ENCODE measurements around the gene APOE. TPM values are rescaled to one million over a fixed set of nuclear protein-coding genes. Genes with fewer than 3 reads are reported as not detected.
"Not testable (repeated sequence)": the region's sequence is repeated elsewhere in the genome, so short reads cannot be mapped to it uniquely, and the experiment has no call there.

The APOE gene
- total RNA-seq, 1 donor from 2014 or later = 258 TPM

GRCh38 chr19:44924243-44924725 lies 18.7 kb downstream of the APOE start:
- no peaks in the 10 kb centered on the region for H3K36me3 Mint-ChIP-seq (ENCODE audit: low read depth, unreplicated experiment)
- H3K4me3 Mint-ChIP-seq (ENCODE audit: unreplicated experiment) = no peak overlapping the region
- TF ChIP-seq CTCF (IDR thresholded peaks at IDR 0.05; ENCODE audit: unreplicated experiment) = no peak
- peaks cover 10% of the 10 kb centered on the region for H3K4me1 Mint-ChIP-seq (ENCODE audit: unreplicated experiment)
- no peak overlapping the region for H3K27ac Mint-ChIP-seq (ENCODE audit: unreplicated experiment)
- no peak for DNase-seq (ENCODE audit: low spot score)
- peaks cover 5% of the 10 kb centered on the region for H3K27me3 Mint-ChIP-seq (ENCODE audit: unreplicated experiment)
- H3K9me3 Mint-ChIP-seq (ENCODE audit: unreplicated experiment) = no peaks in the 10 kb centered on the region

- no peaks in the 10 kb centered on the region for H3K36me3 Mint-ChIP-seq (ENCODE audit: low read depth, unreplicated experiment)
- peaks cover 7% of the 10 kb centered on the region for H3K27me3 Mint-ChIP-seq (ENCODE audit: unreplicated experiment)
- no peaks in the 10 kb centered on the region for H3K9me3 Mint-ChIP-seq (ENCODE audit: unreplicated experiment)
- H3K4me1 Mint-ChIP-seq (ENCODE audit: unreplicated experiment) = peaks cover 10% of the 10 kb centered on the region
- no peak for DNase-seq (ENCODE audit: low spot score)
- no peak overlapping the region for H3K27ac Mint-ChIP-seq (ENCODE audit: unreplicated experiment)
- no peak for TF ChIP-seq CTCF (IDR thresholded peaks at IDR 0.05; ENCODE audit: unreplicated experiment)
- H3K4me3 Mint-ChIP-seq (ENCODE audit: unreplicated experiment) = no peak overlapping the region
Measured at GRCh38 chr19:44925114-44925891, 19.7 kb downstream of the APOE start.

DNA sequence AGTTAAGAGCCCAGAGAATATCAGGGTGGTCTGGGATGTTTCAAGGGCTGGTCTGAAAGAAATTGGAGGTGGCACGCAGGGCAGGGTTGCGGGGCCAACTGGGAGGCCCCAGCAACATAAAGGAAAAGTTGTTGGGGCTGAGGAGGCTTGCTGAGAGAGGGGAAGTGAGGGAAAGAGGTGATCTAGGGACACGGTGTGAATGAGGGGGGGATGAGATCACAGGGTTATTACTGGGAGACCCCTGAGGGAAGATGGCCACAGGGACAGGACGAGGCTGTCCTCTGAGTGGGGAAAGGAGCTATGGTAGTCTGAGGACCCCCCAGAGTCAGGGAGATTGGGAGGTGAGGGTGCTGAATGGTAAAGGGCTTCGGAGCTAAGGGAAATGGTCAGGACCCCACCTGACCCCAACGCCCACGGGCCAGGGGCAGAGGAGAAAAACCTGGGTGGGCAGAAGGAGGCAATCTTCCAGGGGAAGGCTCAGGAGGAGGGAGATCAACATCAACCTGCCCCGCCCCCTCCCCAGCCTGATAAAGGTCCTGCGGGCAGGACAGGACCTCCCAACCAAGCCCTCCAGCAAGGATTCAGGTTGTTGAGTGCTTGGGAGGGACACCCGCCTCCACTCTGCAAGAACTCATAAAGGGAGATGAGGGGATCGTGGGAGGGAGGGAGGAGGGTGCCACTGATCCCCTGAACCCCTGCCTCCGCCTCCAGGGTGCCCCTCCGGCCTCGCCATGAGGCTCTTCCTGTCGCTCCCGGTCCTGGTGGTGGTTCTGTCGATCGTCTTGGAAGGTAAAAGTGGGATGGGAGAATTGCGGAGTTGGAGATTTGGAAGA lies 20.9 kb downstream of the APOE start:
- not testable (repeated sequence) for H3K36me3 Mint-ChIP-seq (ENCODE audit: low read depth, unreplicated experiment); H3K27me3 Mint-ChIP-seq (ENCODE audit: unreplicated experiment); H3K27ac Mint-ChIP-seq (ENCODE audit: unreplicated experiment); DNase-seq (ENCODE audit: low spot score); H3K4me3 Mint-ChIP-seq (ENCODE audit: unreplicated experiment); H3K9me3 Mint-ChIP-seq (ENCODE audit: unreplicated experiment)
- H3K4me1 Mint-ChIP-seq (ENCODE audit: unreplicated experiment) = peaks cover 10% of the 10 kb centered on the region

GRCh38 chr19:44927746-44928145 lies 22.1 kb downstream of the APOE start:
- Mint-ChIP-seq H3K9me3 (ENCODE audit: unreplicated experiment) (no peaks in the 10 kb centered on the region), H3K4me1 (ENCODE audit: unreplicated experiment) (peaks cover 10% of the 10 kb centered on the region), H3K4me3 (ENCODE audit: unreplicated experiment) (no peak overlapping the region), H3K27ac (ENCODE audit: unreplicated experiment) (no peak overlapping the region), H3K36me3 (ENCODE audit: low read depth, unreplicated experiment) (no peaks in the 10 kb centered on the region), H3K27me3 (ENCODE audit: unreplicated experiment) (peaks cover 7% of the 10 kb centered on the region)
- no peak for DNase-seq (ENCODE audit: low spot score)
- TF ChIP-seq CTCF (IDR thresholded peaks at IDR 0.05; ENCODE audit: unreplicated experiment) = no peak

DNA sequence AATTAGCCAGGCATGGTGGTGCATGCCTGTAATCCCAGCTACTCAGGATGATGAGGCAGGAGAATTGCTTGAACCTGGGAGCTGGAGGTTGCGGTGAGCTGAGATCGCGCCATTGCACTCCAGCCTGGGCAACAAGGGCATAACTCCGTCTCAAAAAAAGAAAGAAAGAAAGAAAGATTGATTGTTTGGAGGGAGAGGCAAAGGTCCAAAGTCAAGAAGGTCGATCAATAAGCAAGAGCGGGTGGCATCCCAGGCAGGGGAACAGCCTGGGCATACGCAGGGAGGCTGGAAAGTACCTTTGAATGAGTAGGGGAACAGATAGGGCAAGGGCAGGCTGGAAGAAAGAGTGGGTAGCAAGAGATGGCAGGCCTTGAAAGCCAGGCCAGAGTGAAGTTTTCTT lies 24.5 kb downstream of the APOE start:
- peaks cover 9% of the 10 kb centered on the region for H3K27me3 Mint-ChIP-seq (ENCODE audit: unreplicated experiment)
- DNase-seq (ENCODE audit: low spot score) = no peak
- H3K27ac Mint-ChIP-seq (ENCODE audit: unreplicated experiment) = no peak overlapping the region
- H3K4me1 Mint-ChIP-seq (ENCODE audit: unreplicated experiment) = peaks cover 10% of the 10 kb centered on the region
- no peak overlapping the region for H3K4me3 Mint-ChIP-seq (ENCODE audit: unreplicated experiment)
- TF ChIP-seq CTCF (IDR thresholded peaks at IDR 0.05; ENCODE audit: unreplicated experiment) = no peak
- no peaks in the 10 kb centered on the region for H3K36me3 Mint-ChIP-seq (ENCODE audit: low read depth, unreplicated experiment)
- no peaks in the 10 kb centered on the region for H3K9me3 Mint-ChIP-seq (ENCODE audit: unreplicated experiment)
